Neural progenitor cell (in vitro differentiated cells): Measurements from ENCODE around the gene DTD1.

Source experiments
- EZH2 ChIP-seq: fragments of 200-600 bp; sonication (generic); IDR thresholded peaks from 2 replicates; pipeline ENCODE4 v1.6.1; 2017; ENCODE audit warnings: antibody characterized with exemption, mild to moderate bottlenecking, moderate library complexity
- EZH2phosphoT487 ChIP-seq: fragments of 200-600 bp; sonication (generic); IDR thresholded peaks from 2 replicates; pipeline ENCODE4 v1.6.1; 2017; ENCODE audit warnings: antibody characterized with exemption
- TF ChIP-seq, protein P1 (sequence below): fragments of 200-600 bp; sonication (generic); IDR thresholded peaks from 2 replicates; pipeline ENCODE4 v1.5.1; 2017; ENCODE audit warnings: antibody characterized with exemption, mild to moderate bottlenecking

- TF ChIP-seq EZH2 = no peak
- TF ChIP-seq, protein P1, sequence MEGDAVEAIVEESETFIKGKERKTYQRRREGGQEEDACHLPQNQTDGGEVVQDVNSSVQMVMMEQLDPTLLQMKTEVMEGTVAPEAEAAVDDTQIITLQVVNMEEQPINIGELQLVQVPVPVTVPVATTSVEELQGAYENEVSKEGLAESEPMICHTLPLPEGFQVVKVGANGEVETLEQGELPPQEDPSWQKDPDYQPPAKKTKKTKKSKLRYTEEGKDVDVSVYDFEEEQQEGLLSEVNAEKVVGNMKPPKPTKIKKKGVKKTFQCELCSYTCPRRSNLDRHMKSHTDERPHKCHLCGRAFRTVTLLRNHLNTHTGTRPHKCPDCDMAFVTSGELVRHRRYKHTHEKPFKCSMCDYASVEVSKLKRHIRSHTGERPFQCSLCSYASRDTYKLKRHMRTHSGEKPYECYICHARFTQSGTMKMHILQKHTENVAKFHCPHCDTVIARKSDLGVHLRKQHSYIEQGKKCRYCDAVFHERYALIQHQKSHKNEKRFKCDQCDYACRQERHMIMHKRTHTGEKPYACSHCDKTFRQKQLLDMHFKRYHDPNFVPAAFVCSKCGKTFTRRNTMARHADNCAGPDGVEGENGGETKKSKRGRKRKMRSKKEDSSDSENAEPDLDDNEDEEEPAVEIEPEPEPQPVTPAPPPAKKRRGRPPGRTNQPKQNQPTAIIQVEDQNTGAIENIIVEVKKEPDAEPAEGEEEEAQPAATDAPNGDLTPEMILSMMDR = no peak
- no peak for TF ChIP-seq EZH2phosphoT487
Measured at GRCh38 chr20:18705490-18705889, 117.6 kb downstream of the DTD1 start.
